Effector memory CD4-positive, alpha-beta T cell (primary cell): ENCODE measurements around the gene ZSWIM3.

Experiments used
- DNase-seq, 3 donors: peaks; one replicate each; pipeline ENCODE4 v3.0.0-alpha.2; 2020
- H3K27ac ChIP-seq: 2 replicates; pipeline ENCODE4 v1.7.0; 2013; ENCODE audit warnings: mild to moderate bottlenecking, low read length, moderate library complexity; ENCODE audit not compliant: insufficient read depth, poor library complexity, severe bottlenecking
- H3K27me3 ChIP-seq: replicated peaks from 2 replicates; pipeline ENCODE4 v1.7.0; 2013; ENCODE audit warnings: mild to moderate bottlenecking, low read length; ENCODE audit not compliant: insufficient read depth, control insufficient read depth, poor library complexity, severe bottlenecking
- H3K36me3 ChIP-seq: 2 replicates; pipeline ENCODE4 v1.7.0; 2013; ENCODE audit warnings: mild to moderate bottlenecking, low read length, moderate library complexity; ENCODE audit not compliant: control insufficient read depth, insufficient read depth
- H3K4me1 ChIP-seq: 2 replicates; pipeline ENCODE4 v1.7.0; 2013; ENCODE audit warnings: low read length, mild to moderate bottlenecking; ENCODE audit not compliant: control insufficient read depth, insufficient read depth, poor library complexity, severe bottlenecking
- H3K4me3 ChIP-seq: 2 replicates; pipeline ENCODE4 v1.7.0; 2013; ENCODE audit warnings: low read length, low read depth, mild to moderate bottlenecking; ENCODE audit not compliant: insufficient read depth, poor library complexity, severe bottlenecking
- H3K9me3 ChIP-seq: 2 replicates; pipeline ENCODE4 v1.7.0; 2013; ENCODE audit warnings: mild to moderate bottlenecking, low read length, moderate library complexity; ENCODE audit not compliant: control insufficient read depth

ZSWIM3 gene

GRCh38 chr20:45832619-45833018 lies 24.8 kb upstream of the ZSWIM3 start:
- H3K27ac ChIP-seq: no peak overlapping the region
- no peak overlapping the region for H3K4me3 ChIP-seq

GRCh38 chr20:45833030-45833882 lies 24.2 kb upstream of the ZSWIM3 start, which contains the start of gene SNX21:
TSS of gene SNX21 (plus strand) at chr20:45833799. CDS start at chr20:45833920, 121 bp downstream.
- Histone ChIP-seq H3K4me1 (peaks cover 8% of the 10 kb centered on the region), H3K27ac (peak within 1 kb of the TSS; percentile 33), H3K9me3 (no peaks in the 10 kb centered on the region), H3K27me3 (no peaks in the 10 kb centered on the region), H3K4me3 (peak within 1 kb of the TSS; percentile 70), H3K36me3 (no peaks in the 10 kb centered on the region)
- no peak for DNase-seq

More at GRCh38 chr20:45832619-45833018, 24.8 kb upstream of the ZSWIM3 start:
- Histone ChIP-seq H3K4me1 (peaks cover 8% of the 10 kb centered on the region), H3K36me3 (no peaks in the 10 kb centered on the region), H3K27me3 (no peaks in the 10 kb centered on the region), H3K9me3 (no peaks in the 10 kb centered on the region)
- DNase-seq: no peak

- Histone ChIP-seq H3K9me3 (no peaks in the 10 kb centered on the region), H3K27me3 (no peaks in the 10 kb centered on the region), H3K36me3 (no peaks in the 10 kb centered on the region), H3K4me3 (peak overlapping the region; percentile 70), H3K4me1 (peaks cover 8% of the 10 kb centered on the region), H3K27ac (peak overlapping the region; percentile 33)
- peak; percentile 11 to 22 (median 16) for DNase-seq
Measured at GRCh38 chr20:45833883-45834796, 23.3 kb upstream of the ZSWIM3 start.

- Histone ChIP-seq H3K4me3 (no peak overlapping the region), H3K27me3 (no peaks in the 10 kb centered on the region), H3K4me1 (peaks cover 8% of the 10 kb centered on the region), H3K27ac (no peak overlapping the region), H3K9me3 (no peaks in the 10 kb centered on the region), H3K36me3 (no peaks in the 10 kb centered on the region)
- DNase-seq: no peak
Measured at GRCh38 chr20:45834797-45835161, 22.6 kb upstream of the ZSWIM3 start.

GRCh38 chr20:45835329-45835765 lies 22.1 kb upstream of the ZSWIM3 start:
- DNase-seq: no peak
- H3K4me1 ChIP-seq: peaks cover 8% of the 10 kb centered on the region
- no peak overlapping the region for H3K27ac ChIP-seq
- H3K27me3 ChIP-seq: no peaks in the 10 kb centered on the region
- no peaks in the 10 kb centered on the region for H3K9me3 ChIP-seq
- no peak overlapping the region for H3K4me3 ChIP-seq
- no peaks in the 10 kb centered on the region for H3K36me3 ChIP-seq

GRCh38 chr20:45835825-45836224 lies 21.6 kb upstream of the ZSWIM3 start:
- Histone ChIP-seq H3K36me3 (no peaks in the 10 kb centered on the region), H3K27ac (no peak overlapping the region), H3K27me3 (no peaks in the 10 kb centered on the region), H3K4me1 (peaks cover 8% of the 10 kb centered on the region), H3K4me3 (no peak overlapping the region), H3K9me3 (no peaks in the 10 kb centered on the region)
- no peak for DNase-seq

- Histone ChIP-seq H3K27ac (no peak overlapping the region), H3K4me3 (no peak overlapping the region), H3K36me3 (peaks cover 9% of the 10 kb centered on the region), H3K9me3 (no peaks in the 10 kb centered on the region), H3K4me1 (peaks cover 8% of the 10 kb centered on the region), H3K27me3 (no peaks in the 10 kb centered on the region)
- no peak for DNase-seq
Measured at GRCh38 chr20:45836841-45837240, 20.6 kb upstream of the ZSWIM3 start.

GRCh38 chr20:45840700-45841198 lies 16.7 kb upstream of the ZSWIM3 start:
- DNase-seq: no peak
- no peaks in the 10 kb centered on the region for H3K4me1 ChIP-seq
- H3K36me3 ChIP-seq: peaks cover 45% of the 10 kb centered on the region
- no peak overlapping the region for H3K27ac ChIP-seq
- no peaks in the 10 kb centered on the region for H3K9me3 ChIP-seq
- H3K4me3 ChIP-seq: no peak overlapping the region
- H3K27me3 ChIP-seq: no peaks in the 10 kb centered on the region

GRCh38 chr20:45841407-45842129 lies 15.8 kb upstream of the ZSWIM3 start:
- H3K4me1 ChIP-seq: no peaks in the 10 kb centered on the region
- DNase-seq: no peak
- no peak overlapping the region for H3K4me3 ChIP-seq
- H3K27ac ChIP-seq: no peak overlapping the region
- H3K27me3 ChIP-seq: no peaks in the 10 kb centered on the region
- peaks cover 53% of the 10 kb centered on the region for H3K36me3 ChIP-seq
- no peaks in the 10 kb centered on the region for H3K9me3 ChIP-seq
